DMS153 treated with DMSO at 0.1 percent for 48 hours (cell line): ENCODE results near the gene PPM1A.
A peak's percentile ranks its signal among the peaks of the same experiment; 100 is the strongest.
"Not testable (repeated sequence)": the region's sequence is repeated elsewhere in the genome, so short reads cannot be mapped to it uniquely, and the experiment has no call there.

ENCODE experiments used
- DNase-seq: peaks from one replicate; lab custom pipeline; 2025; ENCODE audit not compliant: unreplicated experiment; lab: John Stamatoyannopoulos, UW

Gene PPM1A

GRCh38 chr14:60317609-60318008, 68.6 kb downstream of the PPM1A start:
- DNase-seq = no peak

GRCh38 chr14:60320860-60321259, 71.8 kb downstream of the PPM1A start:
- DNase-seq = not testable (repeated sequence)

- no peak for DNase-seq
These were observed 74.3 kb downstream of the PPM1A start for GRCh38 chr14:60323199-60323896.

- DNase-seq = no peak
These were observed 75.8 kb downstream of the PPM1A start for GRCh38 chr14:60324837-60325236.

- no peak for DNase-seq
These were observed 77.3 kb downstream of the PPM1A start for GRCh38 chr14:60326274-60326673.

GRCh38 chr14:60327447-60328331, 78.7 kb downstream of the PPM1A start:
- DNase-seq = peak; percentile 74

GRCh38 chr14:60328583-60328982, 79.6 kb downstream of the PPM1A start:
- DNase-seq = no peak

GRCh38 chr14:60329274-60329673, 80.3 kb downstream of the PPM1A start:
- no peak for DNase-seq

GRCh38 chr14:60331201-60332045, 82.4 kb downstream of the PPM1A start:
- DNase-seq = peak; percentile 82

- DNase-seq = no peak
These were observed 83.0 kb downstream of the PPM1A start for GRCh38 chr14:60332046-60332399.

- no peak for DNase-seq
These were observed 83.8 kb downstream of the PPM1A start for GRCh38 chr14:60332869-60333268.

- DNase-seq = no peak
These were observed 90.5 kb downstream of the PPM1A start for GRCh38 chr14:60339571-60339970.

- DNase-seq = no peak
These were observed 94.6 kb downstream of the PPM1A start for GRCh38 chr14:60343571-60344071.

GRCh38 chr14:60344751-60345150, 95.7 kb downstream of the PPM1A start:
- no peak for DNase-seq

- DNase-seq = no peak
These were observed 97.7 kb downstream of the PPM1A start for GRCh38 chr14:60346706-60347105.

GRCh38 chr14:60348211-60348610, 99.2 kb downstream of the PPM1A start:
- no peak for DNase-seq
